Subcutaneous adipose tissue (tissue), 4 donors: ENCODE data around the gene GPR39. TPM values are rescaled to one million over a fixed set of nuclear protein-coding genes. Genes with fewer than 3 reads are reported as not detected.

Experiments used
- total RNA-seq, 4 donors: library from RNA; depleted of rRNA; stranded (reverse); fragments of >200 nt; gene quantifications; one replicate each; pipeline ENCODE4 v1.1.0, GENCODE V29; 2016
- TF ChIP-seq, protein P1 (sequence below): fragments of 450-650 bp; IDR thresholded peaks from one replicate; pipeline ENCODE4 v1.5.1; 2016; ENCODE audit warnings: low read depth, mild to moderate bottlenecking, control low read depth, antibody characterized with exemption, moderate library complexity

GPR39 gene
- total RNA-seq, 4 donors from 2014 or later: 0.34 to 1.5 (median 0.66) TPM; not detected in 1

DNA sequence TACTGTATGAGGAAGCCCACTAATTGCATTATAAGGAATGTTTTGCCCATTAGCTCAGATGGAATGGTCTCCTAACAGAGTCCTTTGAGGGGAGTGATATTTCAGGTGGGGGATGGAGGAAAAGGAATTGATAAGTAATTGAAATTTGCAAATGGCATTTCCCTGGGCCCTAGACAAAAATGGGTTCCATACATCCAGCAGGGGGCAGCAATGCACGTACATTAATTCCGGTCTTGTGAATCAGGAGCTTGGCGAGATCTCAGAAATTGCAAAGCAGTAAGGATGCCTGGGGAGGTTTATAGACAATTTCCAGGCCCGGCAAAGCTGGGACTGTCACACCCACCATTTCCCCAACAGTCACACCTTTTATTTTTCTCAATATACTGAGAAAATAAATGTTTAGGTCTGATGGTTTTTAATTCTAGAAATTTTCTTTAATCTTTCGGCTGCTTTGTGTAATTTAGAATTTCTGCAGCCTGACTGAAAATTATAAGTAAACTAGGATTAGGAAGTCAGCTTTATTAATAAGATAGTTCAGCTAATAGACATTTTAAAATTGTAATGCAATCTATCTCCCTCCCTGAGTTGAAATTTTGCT lies 130.6 kb downstream of the GPR39 start:
- TF ChIP-seq, protein P1, sequence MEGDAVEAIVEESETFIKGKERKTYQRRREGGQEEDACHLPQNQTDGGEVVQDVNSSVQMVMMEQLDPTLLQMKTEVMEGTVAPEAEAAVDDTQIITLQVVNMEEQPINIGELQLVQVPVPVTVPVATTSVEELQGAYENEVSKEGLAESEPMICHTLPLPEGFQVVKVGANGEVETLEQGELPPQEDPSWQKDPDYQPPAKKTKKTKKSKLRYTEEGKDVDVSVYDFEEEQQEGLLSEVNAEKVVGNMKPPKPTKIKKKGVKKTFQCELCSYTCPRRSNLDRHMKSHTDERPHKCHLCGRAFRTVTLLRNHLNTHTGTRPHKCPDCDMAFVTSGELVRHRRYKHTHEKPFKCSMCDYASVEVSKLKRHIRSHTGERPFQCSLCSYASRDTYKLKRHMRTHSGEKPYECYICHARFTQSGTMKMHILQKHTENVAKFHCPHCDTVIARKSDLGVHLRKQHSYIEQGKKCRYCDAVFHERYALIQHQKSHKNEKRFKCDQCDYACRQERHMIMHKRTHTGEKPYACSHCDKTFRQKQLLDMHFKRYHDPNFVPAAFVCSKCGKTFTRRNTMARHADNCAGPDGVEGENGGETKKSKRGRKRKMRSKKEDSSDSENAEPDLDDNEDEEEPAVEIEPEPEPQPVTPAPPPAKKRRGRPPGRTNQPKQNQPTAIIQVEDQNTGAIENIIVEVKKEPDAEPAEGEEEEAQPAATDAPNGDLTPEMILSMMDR: no peak

DNA sequence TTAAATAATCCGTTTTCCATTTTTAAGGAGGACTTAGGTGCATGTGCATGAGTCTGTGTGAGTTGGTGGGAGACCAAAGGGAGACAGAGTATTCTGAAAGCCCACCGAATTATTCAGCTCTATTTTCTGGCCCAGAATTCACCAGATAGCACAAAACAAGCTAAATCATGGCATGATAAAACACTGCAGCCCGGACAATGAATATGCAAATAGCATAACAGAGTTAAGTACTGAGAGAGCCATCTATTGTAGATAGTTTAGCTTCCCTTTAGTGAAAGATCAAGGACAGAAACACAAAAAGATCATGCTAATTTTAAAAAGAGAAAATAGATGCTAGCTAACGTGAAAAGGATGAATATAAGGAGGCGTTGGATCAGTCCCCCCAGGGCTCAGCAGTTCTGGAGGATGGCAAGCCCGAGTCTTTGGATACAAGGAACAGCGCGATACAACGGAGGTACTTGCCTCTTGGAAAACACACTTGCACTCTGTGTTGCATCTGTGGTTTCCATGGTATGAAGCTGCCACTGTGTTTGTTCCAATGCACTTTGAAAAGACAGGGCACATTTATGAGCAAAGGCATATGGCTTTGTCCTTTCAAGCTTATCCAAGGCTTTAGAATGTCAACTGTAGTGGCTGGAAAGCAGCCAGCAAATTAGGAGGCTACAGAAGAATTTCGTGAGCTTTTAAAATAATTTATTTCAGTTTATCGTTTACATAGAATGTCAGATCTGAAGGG lies 133.5 kb downstream of the GPR39 start:
- TF ChIP-seq, protein P1: no peak

DNA sequence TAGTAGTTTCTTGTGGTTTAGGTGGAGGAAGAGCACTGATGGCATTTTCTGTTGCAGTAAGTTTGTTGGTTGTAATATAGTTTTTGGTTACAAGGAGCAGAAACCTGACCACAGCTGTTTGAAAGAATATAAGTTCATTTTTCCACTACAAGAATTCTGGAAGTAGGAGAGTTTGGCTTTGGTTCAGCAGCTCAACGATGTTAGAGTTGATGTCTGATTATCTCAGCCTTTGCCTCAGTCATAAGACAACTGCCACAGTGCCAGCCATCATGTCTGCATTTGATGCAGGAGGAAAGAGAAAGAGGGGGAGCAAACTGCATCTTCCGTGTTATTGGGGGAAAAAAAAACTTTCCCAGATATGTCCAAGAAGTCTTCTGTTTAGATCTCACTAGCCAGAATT lies 134.3 kb downstream of the GPR39 start:
- TF ChIP-seq, protein P1: no peak

DNA sequence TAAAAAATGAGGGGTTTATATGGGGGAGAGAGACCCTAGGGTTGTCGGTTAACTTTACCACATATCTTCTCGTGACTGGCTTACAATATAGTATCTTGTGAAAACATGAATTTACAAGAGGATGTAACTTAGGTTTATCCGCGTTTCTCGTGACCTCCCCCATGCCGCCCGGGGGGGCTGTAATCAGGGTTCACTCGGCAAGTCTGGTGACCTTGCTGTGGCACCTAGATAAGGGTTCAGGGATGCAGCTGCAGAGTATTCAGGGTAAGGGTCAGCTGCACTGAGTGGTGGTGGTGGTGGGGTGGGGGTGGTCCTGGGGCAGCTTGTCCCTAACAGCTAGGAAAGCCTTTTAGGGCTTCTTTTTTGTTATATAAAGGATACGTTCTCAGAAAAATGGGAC lies 141.1 kb downstream of the GPR39 start:
- TF ChIP-seq, protein P1: no peak

DNA sequence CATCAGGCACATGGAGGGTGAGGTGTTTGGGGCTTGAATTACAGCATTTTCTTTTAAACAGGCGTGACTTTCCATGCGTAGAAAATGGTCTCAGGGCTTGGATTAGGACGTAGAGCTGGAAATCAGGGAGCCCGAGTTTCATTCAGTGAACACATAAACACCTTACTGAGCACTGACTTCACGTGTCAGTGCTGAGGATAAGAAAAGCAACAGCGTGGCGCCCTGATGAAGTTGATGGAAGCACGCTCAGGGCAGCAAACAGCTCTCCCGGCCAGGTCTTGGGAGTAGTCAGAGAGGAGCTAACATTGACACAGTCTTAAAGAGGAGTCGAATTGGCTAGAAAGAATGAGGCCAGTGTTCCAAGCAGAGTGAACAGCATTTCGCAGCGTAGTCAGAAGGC lies 142.7 kb downstream of the GPR39 start:
- TF ChIP-seq, protein P1: no peak

DNA sequence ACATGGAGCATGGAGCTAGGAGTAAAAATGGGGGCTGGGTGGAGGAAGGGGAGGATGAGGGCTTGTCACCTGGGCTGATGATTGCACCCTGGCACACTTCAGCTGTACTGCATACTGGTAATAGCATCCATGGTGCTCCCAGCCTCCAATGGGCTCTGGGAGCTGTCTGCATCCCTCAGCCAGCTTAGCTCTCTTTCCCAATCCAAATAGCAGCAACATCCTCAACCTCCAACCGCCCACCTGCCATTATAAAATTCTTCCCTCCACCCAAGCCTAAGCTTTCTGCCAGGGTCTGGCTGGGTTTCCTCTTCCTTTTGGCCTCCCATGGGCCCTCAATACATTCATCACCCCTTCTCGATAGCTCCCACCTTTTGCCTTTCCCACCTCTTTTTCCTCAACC lies 143.3 kb downstream of the GPR39 start:
- TF ChIP-seq, protein P1: no peak

DNA sequence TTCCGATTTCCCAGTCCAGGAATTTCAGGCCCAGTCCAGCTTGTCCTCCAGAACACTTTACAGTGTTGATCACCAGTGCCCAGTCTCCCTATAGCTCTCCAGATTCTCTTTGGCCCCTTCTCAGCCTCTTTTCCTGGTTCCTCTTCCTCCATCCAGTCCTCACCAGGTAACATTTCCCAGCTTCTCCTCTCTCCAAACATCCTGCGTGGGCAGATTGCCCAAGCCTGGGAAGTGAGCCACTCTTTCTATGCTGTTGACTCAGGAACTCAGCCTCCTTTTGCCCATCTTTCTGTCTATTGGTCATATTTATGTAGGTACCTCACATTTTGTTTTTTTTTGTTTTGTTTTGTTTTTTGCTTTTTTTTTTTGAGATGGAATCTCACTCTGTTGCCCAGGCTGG lies 144.0 kb downstream of the GPR39 start:
- TF ChIP-seq, protein P1: no peak
